Activated B cell treated with CpG ODN at 0.5 μM for 24 hours (primary cell): ENCODE results near the gene DUS1L. TPM values are rescaled to one million over a fixed set of nuclear protein-coding genes. Genes with fewer than 3 reads are reported as not detected.
A peak's percentile ranks its signal among the peaks of the same experiment; 100 is the strongest.

ENCODE experiments used
- ATAC-seq: fragments of 200-7000 bp; cut with Tn5 transposase; one replicate; pipeline ENCODE4 v1.10.0; 2021; ENCODE audit warnings: low read depth, mild to moderate bottlenecking, moderate library complexity
- CTCF ChIA-PET: fragments of 350-600 bp; sonication (Branson Sonifier 250); formaldehyde crosslinking; loops from one replicate; lab custom pipeline; 2021; ENCODE audit warnings: antibody characterized with exemption; lab: Charles Lee
- POLR2A ChIA-PET: fragments of 350-600 bp; sonication (Branson Sonifier 250); formaldehyde crosslinking; loops from one replicate; lab custom pipeline; 2021; ENCODE audit warnings: antibody characterized with exemption; lab: Charles Lee
- DNase-seq: peaks from one replicate; pipeline ENCODE4 v3.0.0; 2022
- H3K27ac Mint-ChIP-seq: one replicate; pipeline ENCODE4 v1.8.0; 2020; ENCODE audit warnings: mixed read lengths
- H3K27me3 Mint-ChIP-seq: one replicate; pipeline ENCODE4 v1.8.0; 2021; ENCODE audit warnings: mixed read lengths
- H3K36me3 Mint-ChIP-seq: one replicate; pipeline ENCODE4 v1.8.0; 2021; ENCODE audit warnings: low read depth, mixed read lengths
- H3K4me1 Mint-ChIP-seq: one replicate; pipeline ENCODE4 v1.8.0; 2021; ENCODE audit warnings: mixed read lengths
- H3K4me3 Mint-ChIP-seq: one replicate; pipeline ENCODE4 v1.8.0; 2020; ENCODE audit warnings: mild to moderate bottlenecking, mixed read lengths
- H3K9me3 Mint-ChIP-seq: one replicate; pipeline ENCODE4 v1.8.0; 2020; ENCODE audit warnings: mixed read lengths
- CTCF ChIP-seq: fragments of 200-600 bp; IDR thresholded peaks from one replicate; pipeline ENCODE4 v1.8.0; 2022; ENCODE audit warnings: antibody characterized with exemption, mild to moderate bottlenecking
- intact Hi-C: fragments of 100-400 bp; cut with micrococcal nuclease; formaldehyde crosslinking; loops from one replicate; pipeline ENCODE4 v1.15.1; 2024
- total RNA-seq: library from RNA; stranded (reverse); gene quantifications from 2 replicates; pipeline ENCODE4 v1.2.3, GENCODE V29; 2022

Gene DUS1L
- total RNA-seq, 1 donor from 2014 or later = 134 TPM

GRCh38 chr17:82037889-82038195, 27.8 kb downstream of the DUS1L start:
- ChIA-PET POLR2A (interaction anchor here (0.5 to 2.3 kb wide), 32 partner anchors 14 to 644 kb away, joined by 3 to 43 read pairs (median 4); partner anchors contain the start of genes ASPSCR1, CCDC57, CENPX and CSNK1D), CTCF (interaction anchor here (0.5 to 1.5 kb wide), 11 partner anchors 10 to 781 kb away, joined by 3 to 25 read pairs (median 4); partner anchors contain the start of genes CENPX and LRRC45)
- Mint-ChIP-seq H3K27me3 (no peaks in the 10 kb centered on the region), H3K9me3 (no peaks in the 10 kb centered on the region), H3K36me3 (peaks cover 7% of the 10 kb centered on the region), H3K4me3 (peak overlapping the region; percentile 86), H3K4me1 (peaks cover 26% of the 10 kb centered on the region), H3K27ac (peak overlapping the region; percentile 94)
- intact Hi-C loops = loop anchor here (1.0 to 10.0 kb wide), 9 partner anchors 13 to 257 kb away; partner anchors contain the start of genes ASPSCR1, DUS1L, FASN and GPS1
- no peak for ATAC-seq
- DNase-seq = no peak
- TF ChIP-seq CTCF = no peak

GRCh38 chr17:82037092-82037888, 28.3 kb downstream of the DUS1L start, which contains the start of gene DCXR:
TSS of gene DCXR (minus strand) at chr17:82037697. CDS start at chr17:82037682, 15 bp downstream.
- ATAC-seq (peak; percentile 93), DNase-seq (peak; percentile 95)
- TF ChIP-seq CTCF = no peak
- H3K27ac Mint-ChIP-seq = peak within 1 kb of the TSS; percentile 94
- H3K36me3 Mint-ChIP-seq = peaks cover 7% of the 10 kb centered on the region
- ChIA-PET POLR2A (interaction anchor here (0.5 to 2.3 kb wide), 34 partner anchors 9 to 644 kb away, joined by 3 to 43 read pairs (median 4); partner anchors contain the start of genes ASPSCR1, CCDC57, CENPX and CSNK1D), CTCF (interaction anchor here (0.5 to 1.5 kb wide), 11 partner anchors 10 to 782 kb away, joined by 3 to 25 read pairs (median 4); partner anchors contain the start of genes CENPX and LRRC45)
- H3K9me3 Mint-ChIP-seq = no peaks in the 10 kb centered on the region
- intact Hi-C loops = loop anchor here (1.0 to 10.0 kb wide), 9 partner anchors 14 to 258 kb away; partner anchors contain the start of genes ASPSCR1, DUS1L, FASN and GPS1
- H3K4me3 Mint-ChIP-seq = peak within 1 kb of the TSS; percentile 86
- no peaks in the 10 kb centered on the region for H3K27me3 Mint-ChIP-seq
- H3K4me1 Mint-ChIP-seq = peaks cover 27% of the 10 kb centered on the region

GRCh38 chr17:82036634-82037091, 28.9 kb downstream of the DUS1L start:
- CTCF ChIA-PET = interaction anchor here (1.3 kb wide), 1 partner anchor 77 kb away, joined by 25 read pairs; no protein-coding TSS in a partner anchor
- no peak for TF ChIP-seq CTCF

GRCh38 chr17:82035956-82036633, 29.5 kb downstream of the DUS1L start:
- H3K9me3 Mint-ChIP-seq = no peaks in the 10 kb centered on the region
- ChIA-PET POLR2A (interaction anchor here (0.6 to 1.7 kb wide), 4 partner anchors 8 to 75 kb away, joined by 3 to 7 read pairs (median 4); partner anchors contain the start of genes CENPX, LRRC45 and NOTUM), CTCF (interaction anchor here (1.2 to 1.7 kb wide), 2 partner anchors 15 to 76 kb away, joined by 3 to 8 read pairs; no protein-coding TSS in a partner anchor)
- TF ChIP-seq CTCF = no peak
- peak overlapping the region; percentile 86 for H3K4me3 Mint-ChIP-seq
- no peak overlapping the region for H3K27ac Mint-ChIP-seq
- ATAC-seq (no peak), DNase-seq (no peak)
- intact Hi-C loops = loop anchor here (2.0 to 10.0 kb wide), 6 partner anchors 29 to 259 kb away; partner anchors contain the start of genes ASPSCR1, DUS1L, P4HB and SLC16A3
- H3K36me3 Mint-ChIP-seq = peaks cover 7% of the 10 kb centered on the region
- H3K4me1 Mint-ChIP-seq = peaks cover 27% of the 10 kb centered on the region
- no peaks in the 10 kb centered on the region for H3K27me3 Mint-ChIP-seq

More at GRCh38 chr17:82036634-82037091, 28.9 kb downstream of the DUS1L start:
- intact Hi-C loops = loop anchor here (1.0 to 10.0 kb wide), 9 partner anchors 13 to 258 kb away; partner anchors contain the start of genes ASPSCR1, DUS1L, FASN and GPS1
- Mint-ChIP-seq H3K4me3 (peak overlapping the region; percentile 86), H3K4me1 (peaks cover 27% of the 10 kb centered on the region), H3K27ac (peak overlapping the region; percentile 7), H3K36me3 (peaks cover 7% of the 10 kb centered on the region), H3K9me3 (no peaks in the 10 kb centered on the region), H3K27me3 (no peaks in the 10 kb centered on the region)
- ATAC-seq (no peak), DNase-seq (no peak)
- POLR2A ChIA-PET = interaction anchor here (0.6 to 2.3 kb wide), 3 partner anchors 9 to 77 kb away, joined by 7 to 28 read pairs (median 7); partner anchors contain the start of gene FASN
